Activated T-cell treated with anti-CD3 and anti-CD28 coated beads, Interleukin-2, amount 50 U/mL, for 72 hours (primary cell): Measurements from ENCODE around the gene CDK11B. TPM values are rescaled to one million over a fixed set of nuclear protein-coding genes. Genes with fewer than 3 reads are reported as not detected.
"Not testable (repeated sequence)": the region's sequence is repeated elsewhere in the genome, so short reads cannot be mapped to it uniquely, and the experiment has no call there.

ENCODE experiments used
- ATAC-seq, 2 donors: fragments of 150-1000 bp; cut with Tn5 transposase; replicated peaks in 1 of 2; 2 replicates each; pipeline ENCODE4 v1.10.0; 2021; ENCODE audit warnings: moderate library complexity in 2 of 2, mild to moderate bottlenecking in 1 of 2
- DNase-seq, 2 donors: peaks; one replicate each; pipeline ENCODE4 v3.0.0; 2021 to 2022; ENCODE audit warnings: mixed read lengths in 1 of 2
- H3K27ac Mint-ChIP-seq: one replicate; pipeline ENCODE4 v1.8.0; 2022; ENCODE audit warnings: mild to moderate bottlenecking, moderate library complexity, mixed read lengths
- H3K27me3 Mint-ChIP-seq: one replicate; pipeline ENCODE4 v1.8.0; 2022; ENCODE audit warnings: low read depth, mixed read lengths
- H3K36me3 Mint-ChIP-seq, 2 donors: one replicate each; pipeline ENCODE4 v1.8.0; 2022; ENCODE audit warnings: mixed read lengths in 2 of 2, mild to moderate bottlenecking in 1 of 2; ENCODE audit not compliant: insufficient read depth in 2 of 2
- H3K4me1 Mint-ChIP-seq: one replicate; pipeline ENCODE4 v1.8.0; 2022; ENCODE audit warnings: low read depth, mixed read lengths
- H3K4me3 Mint-ChIP-seq, 2 donors: one replicate each; pipeline ENCODE4 v1.8.0; 2022; ENCODE audit warnings: mild to moderate bottlenecking in 2 of 2, mixed read lengths in 2 of 2, moderate library complexity in 2 of 2
- H3K9me3 Mint-ChIP-seq, 2 donors: one replicate each; pipeline ENCODE4 v1.8.0; 2022; ENCODE audit warnings: mixed read lengths in 2 of 2
- total RNA-seq, 2 donors: library from RNA; stranded (reverse); gene quantifications; one replicate each; pipeline ENCODE4 v1.2.3, GENCODE V29; 2022

The CDK11B gene
- total RNA-seq, 2 donors from 2014 or later = 41.5 to 42.3 TPM

- H3K27me3 Mint-ChIP-seq, H3K4me3 Mint-ChIP-seq, H3K36me3 Mint-ChIP-seq, ATAC-seq, DNase-seq, H3K4me1 Mint-ChIP-seq, H3K9me3 Mint-ChIP-seq, H3K27ac Mint-ChIP-seq: not testable (repeated sequence)
These were observed 4.2 kb upstream of the CDK11B start for GRCh38 chr1:1662830-1663560.

GRCh38 chr1:1662392-1662791 lies 3.6 kb upstream of the CDK11B start:
- H3K4me1 Mint-ChIP-seq, H3K27me3 Mint-ChIP-seq, ATAC-seq, H3K27ac Mint-ChIP-seq, H3K4me3 Mint-ChIP-seq, H3K36me3 Mint-ChIP-seq, H3K9me3 Mint-ChIP-seq, DNase-seq: not testable (repeated sequence)

- H3K36me3 Mint-ChIP-seq = peaks cover 23 to 36% of the 10 kb centered on the region in 2 donors
- not testable (repeated sequence) for H3K27ac Mint-ChIP-seq, H3K4me3 Mint-ChIP-seq, H3K9me3 Mint-ChIP-seq, ATAC-seq, H3K4me1 Mint-ChIP-seq, H3K27me3 Mint-ChIP-seq, DNase-seq
These were observed 10.5 kb downstream of the CDK11B start for GRCh38 chr1:1648265-1648664.

GRCh38 chr1:1647567-1648241 lies 11.1 kb downstream of the CDK11B start:
- ATAC-seq, DNase-seq, H3K9me3 Mint-ChIP-seq, H3K4me1 Mint-ChIP-seq, H3K4me3 Mint-ChIP-seq, H3K27me3 Mint-ChIP-seq, H3K27ac Mint-ChIP-seq: not testable (repeated sequence)
- peaks cover 23 to 36% of the 10 kb centered on the region in 2 donors for H3K36me3 Mint-ChIP-seq

GRCh38 chr1:1646326-1646725 lies 12.5 kb downstream of the CDK11B start:
- not testable (repeated sequence) for H3K27me3 Mint-ChIP-seq, ATAC-seq, DNase-seq, H3K4me3 Mint-ChIP-seq, H3K27ac Mint-ChIP-seq, H3K9me3 Mint-ChIP-seq, H3K4me1 Mint-ChIP-seq
- H3K36me3 Mint-ChIP-seq = peaks cover 14 to 28% of the 10 kb centered on the region in 2 donors

- not testable (repeated sequence) for H3K4me3 Mint-ChIP-seq, H3K27ac Mint-ChIP-seq, H3K27me3 Mint-ChIP-seq, DNase-seq, H3K4me1 Mint-ChIP-seq, H3K36me3 Mint-ChIP-seq, H3K9me3 Mint-ChIP-seq
- peak in 1 of 2 donors; percentile 16 for ATAC-seq
These were observed 17.9 kb downstream of the CDK11B start for GRCh38 chr1:1640711-1641461.

- not testable (repeated sequence) for H3K4me3 Mint-ChIP-seq, H3K4me1 Mint-ChIP-seq, ATAC-seq, H3K9me3 Mint-ChIP-seq, H3K36me3 Mint-ChIP-seq, H3K27me3 Mint-ChIP-seq, DNase-seq, H3K27ac Mint-ChIP-seq
These were observed 18.7 kb downstream of the CDK11B start for GRCh38 chr1:1640081-1640480.

GRCh38 chr1:1639368-1639767 lies 19.4 kb downstream of the CDK11B start:
- H3K4me3 Mint-ChIP-seq, DNase-seq, H3K27me3 Mint-ChIP-seq, ATAC-seq, H3K27ac Mint-ChIP-seq, H3K9me3 Mint-ChIP-seq, H3K4me1 Mint-ChIP-seq, H3K36me3 Mint-ChIP-seq: not testable (repeated sequence)

- H3K4me3 Mint-ChIP-seq, H3K4me1 Mint-ChIP-seq, DNase-seq, H3K9me3 Mint-ChIP-seq, H3K27ac Mint-ChIP-seq, H3K36me3 Mint-ChIP-seq, H3K27me3 Mint-ChIP-seq, ATAC-seq: not testable (repeated sequence)
These were observed 20.3 kb downstream of the CDK11B start for GRCh38 chr1:1638528-1638927.

- H3K27ac Mint-ChIP-seq, H3K4me3 Mint-ChIP-seq, DNase-seq, H3K27me3 Mint-ChIP-seq, H3K4me1 Mint-ChIP-seq, H3K9me3 Mint-ChIP-seq, H3K36me3 Mint-ChIP-seq, ATAC-seq: not testable (repeated sequence)
These were observed 21.3 kb downstream of the CDK11B start for GRCh38 chr1:1637479-1637875.

GRCh38 chr1:1636621-1637478 lies 22.0 kb downstream of the CDK11B start:
- not testable (repeated sequence) for H3K36me3 Mint-ChIP-seq, H3K9me3 Mint-ChIP-seq, H3K27me3 Mint-ChIP-seq, DNase-seq, ATAC-seq, H3K27ac Mint-ChIP-seq, H3K4me3 Mint-ChIP-seq, H3K4me1 Mint-ChIP-seq

- H3K9me3 Mint-ChIP-seq, H3K27me3 Mint-ChIP-seq, H3K27ac Mint-ChIP-seq, H3K4me1 Mint-ChIP-seq, H3K4me3 Mint-ChIP-seq, DNase-seq, H3K36me3 Mint-ChIP-seq, ATAC-seq: not testable (repeated sequence)
These were observed 24.2 kb downstream of the CDK11B start for GRCh38 chr1:1634613-1635012.

GRCh38 chr1:1633409-1633808 lies 25.4 kb downstream of the CDK11B start:
- H3K36me3 Mint-ChIP-seq, DNase-seq, H3K27me3 Mint-ChIP-seq, ATAC-seq, H3K4me1 Mint-ChIP-seq, H3K9me3 Mint-ChIP-seq, H3K4me3 Mint-ChIP-seq, H3K27ac Mint-ChIP-seq: not testable (repeated sequence)
